Measurements from ENCODE around the gene PLCXD1.
"Not testable (repeated sequence)": the region's sequence is repeated elsewhere in the genome, so short reads cannot be mapped to it uniquely, and the experiment has no call there.

PLCXD1 gene

DNA sequence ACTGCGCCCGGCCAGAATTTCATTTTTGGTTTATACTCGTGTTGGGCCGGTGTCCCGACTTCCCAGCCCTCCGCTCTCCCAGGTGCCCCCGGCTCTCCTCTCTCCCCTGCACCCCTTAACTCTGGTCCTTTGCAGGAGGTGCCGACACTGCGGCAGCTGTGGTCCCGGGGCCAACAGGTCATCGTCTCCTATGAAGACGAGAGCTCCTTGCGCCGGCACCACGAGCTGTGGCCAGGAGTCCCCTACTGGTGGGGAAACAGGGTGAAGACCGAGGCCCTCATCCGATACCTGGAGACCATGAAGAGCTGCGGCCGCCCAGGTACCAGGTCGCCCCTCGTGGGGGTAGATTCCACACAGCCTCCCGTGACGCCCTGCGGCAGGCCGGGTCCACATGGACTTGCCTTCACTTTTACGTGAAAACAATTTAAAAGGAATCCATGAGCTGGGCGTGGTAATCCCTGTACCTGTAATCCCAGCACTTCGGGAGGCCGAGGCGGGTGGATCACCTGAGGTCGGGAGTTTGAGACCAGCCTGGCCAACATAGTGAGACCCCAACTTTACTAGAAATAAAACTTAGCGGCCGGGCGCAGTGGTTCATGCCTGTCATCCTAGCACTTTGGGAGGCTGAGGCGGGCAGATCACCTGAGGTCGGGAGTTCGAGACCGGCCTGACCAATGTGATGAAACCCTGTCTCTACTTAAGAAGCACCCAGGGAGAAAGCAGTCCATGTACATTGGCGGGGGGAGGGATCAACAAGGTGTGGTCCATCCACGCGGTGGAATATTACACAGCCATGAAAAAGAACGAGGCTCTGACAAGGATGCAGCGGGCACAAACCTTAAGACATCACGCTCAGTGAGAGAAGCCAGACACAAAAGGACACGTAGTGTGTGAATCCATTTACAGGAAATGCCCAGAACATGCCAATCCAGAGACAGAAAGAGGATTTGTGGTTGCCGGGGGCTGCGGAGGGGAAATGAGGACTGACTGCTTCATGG lies 12.0 kb downstream of the PLCXD1 start:
- no peak for FAIRE-seq

DNA sequence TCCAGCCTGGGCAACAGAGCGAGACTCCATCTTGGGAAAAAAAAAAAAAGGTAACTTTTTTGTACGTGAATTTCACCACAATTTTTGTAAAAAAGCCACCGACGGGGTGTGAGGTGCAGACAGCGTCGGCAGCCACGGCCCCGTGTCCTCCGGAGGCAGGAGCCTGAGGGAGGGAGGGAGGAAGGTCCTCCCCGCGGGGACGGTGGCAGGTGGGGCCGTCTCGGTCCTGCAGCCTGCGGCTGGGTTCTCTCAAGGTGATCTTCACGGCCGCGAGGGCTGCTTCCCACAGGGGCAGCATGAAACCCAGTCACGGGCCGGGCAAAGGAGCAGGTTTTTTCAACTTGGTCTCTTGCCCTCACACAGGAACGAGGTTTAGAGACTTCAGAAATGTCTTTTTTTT lies 14.0 kb downstream of the PLCXD1 start:
- no peak for FAIRE-seq

DNA sequence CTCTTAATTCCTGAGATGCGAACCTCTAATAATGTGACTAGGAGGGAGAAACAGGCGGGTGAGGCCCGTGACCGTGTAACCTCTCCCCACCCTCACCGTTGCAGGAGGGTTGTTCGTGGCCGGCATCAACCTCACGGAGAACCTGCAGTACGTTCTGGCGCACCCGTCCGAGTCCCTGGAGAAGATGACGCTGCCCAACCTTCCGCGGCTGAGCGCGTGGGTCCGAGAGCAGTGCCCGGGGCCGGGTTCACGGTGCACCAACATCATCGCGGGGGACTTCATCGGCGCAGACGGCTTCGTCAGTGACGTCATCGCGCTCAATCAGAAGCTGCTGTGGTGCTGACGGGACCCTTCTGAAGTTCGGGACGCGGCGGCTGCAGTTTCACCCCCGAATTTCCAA lies 17.8 kb downstream of the PLCXD1 start:
- FAIRE-seq: no peak

DNA sequence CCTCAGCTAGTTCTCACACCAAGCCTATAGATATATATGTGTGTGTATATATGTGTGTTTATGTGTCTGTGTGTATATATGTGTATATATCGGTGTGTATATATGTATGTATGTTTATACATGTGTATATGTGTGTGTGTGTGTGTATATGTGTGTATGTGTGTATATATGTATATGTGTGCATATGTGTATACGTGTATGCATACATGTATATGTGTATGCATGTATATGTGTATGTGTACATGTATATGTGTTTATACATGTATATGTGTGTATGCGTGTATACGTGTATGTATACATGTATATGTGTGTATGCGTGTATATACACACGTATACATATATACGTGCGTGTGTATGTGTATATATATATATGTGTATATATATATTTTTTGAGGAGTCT lies 19.2 kb downstream of the PLCXD1 start:
- FAIRE-seq: no peak

DNA sequence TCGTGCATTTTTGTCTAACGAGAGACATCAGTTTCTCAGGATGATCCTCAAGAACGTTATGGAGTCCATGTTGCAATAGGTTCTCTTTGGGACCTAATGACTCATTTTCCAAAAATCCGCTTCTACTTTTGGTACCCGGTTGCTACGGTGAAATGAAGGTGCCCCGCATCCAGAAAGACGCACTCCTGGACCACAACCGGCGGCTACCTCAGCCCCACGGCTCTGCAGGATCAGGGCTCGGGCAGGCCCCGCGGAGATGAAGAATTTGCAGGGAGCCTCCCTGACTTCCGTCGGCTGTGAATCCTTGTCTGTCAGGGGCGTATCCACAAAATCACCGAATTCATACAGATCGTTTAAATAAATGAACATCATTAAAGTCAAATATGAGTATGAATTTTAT lies 21.8 kb downstream of the PLCXD1 start:
- no peak for FAIRE-seq

DNA sequence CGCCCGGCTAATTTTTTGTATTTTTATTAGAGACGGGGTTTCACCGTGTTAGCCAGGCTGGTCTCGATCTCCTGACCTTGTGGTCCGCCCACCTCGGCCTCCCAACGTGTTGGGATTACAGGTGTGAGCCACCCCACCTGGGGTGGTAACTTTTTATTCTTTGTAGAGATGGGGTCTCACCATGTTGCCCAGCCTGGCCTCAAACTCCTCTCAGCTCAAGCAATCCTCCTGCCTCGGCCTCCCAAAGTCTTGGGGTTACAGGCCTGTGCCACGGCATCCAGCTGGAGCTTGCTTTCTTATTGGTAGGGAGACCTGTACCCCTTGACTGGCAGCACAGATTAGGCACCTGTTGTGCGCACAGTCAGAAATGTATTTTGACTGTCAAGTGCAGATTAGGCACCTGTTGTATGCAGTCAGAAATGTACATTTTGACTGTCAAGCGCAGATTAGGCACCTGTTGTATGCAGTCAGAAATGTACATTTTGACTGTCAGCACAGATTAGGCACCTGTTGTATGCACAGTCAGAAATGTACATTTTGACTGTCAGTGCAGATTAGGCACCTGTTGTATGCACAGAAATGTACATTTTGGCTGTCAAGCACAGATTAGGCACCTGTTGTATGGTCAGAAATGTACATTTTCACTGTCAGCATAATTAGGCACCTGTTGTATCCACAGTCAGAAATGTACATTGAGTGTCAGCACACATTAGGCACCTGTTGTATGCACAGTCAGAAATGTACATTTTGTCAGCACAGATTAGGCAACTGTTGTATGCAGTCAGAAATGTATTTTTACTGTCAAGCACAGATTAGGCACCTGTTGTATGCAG lies 24.8 kb downstream of the PLCXD1 start:
- FAIRE-seq: not testable (repeated sequence)

DNA sequence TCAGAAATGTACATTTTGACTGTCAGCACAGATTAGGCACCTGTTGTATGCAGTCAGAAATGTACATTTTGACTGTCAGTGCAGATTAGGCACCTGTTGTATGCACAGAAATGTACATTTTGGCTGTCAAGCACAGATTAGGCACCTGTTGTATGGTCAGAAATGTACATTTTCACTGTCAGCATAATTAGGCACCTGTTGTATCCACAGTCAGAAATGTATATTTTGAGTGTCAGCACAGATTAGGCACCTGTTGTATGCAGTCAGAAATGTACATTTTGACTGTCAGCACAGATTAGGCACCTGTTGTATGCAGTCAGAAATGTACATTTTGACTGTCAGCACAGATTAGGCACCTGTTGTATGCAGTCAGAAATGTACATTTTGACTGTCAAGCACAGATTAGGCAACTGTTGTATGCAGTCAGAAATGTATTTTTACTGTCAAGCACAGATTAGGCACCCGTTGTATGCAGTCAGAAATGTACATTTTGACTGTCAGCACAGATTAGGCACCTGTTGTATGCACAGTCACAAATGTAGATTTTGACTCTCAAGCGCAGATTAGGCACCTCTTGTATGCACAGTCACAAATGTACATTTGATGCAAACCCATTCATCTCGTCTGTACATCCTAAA lies 25.6 kb downstream of the PLCXD1 start:
- FAIRE-seq: not testable (repeated sequence)

DNA sequence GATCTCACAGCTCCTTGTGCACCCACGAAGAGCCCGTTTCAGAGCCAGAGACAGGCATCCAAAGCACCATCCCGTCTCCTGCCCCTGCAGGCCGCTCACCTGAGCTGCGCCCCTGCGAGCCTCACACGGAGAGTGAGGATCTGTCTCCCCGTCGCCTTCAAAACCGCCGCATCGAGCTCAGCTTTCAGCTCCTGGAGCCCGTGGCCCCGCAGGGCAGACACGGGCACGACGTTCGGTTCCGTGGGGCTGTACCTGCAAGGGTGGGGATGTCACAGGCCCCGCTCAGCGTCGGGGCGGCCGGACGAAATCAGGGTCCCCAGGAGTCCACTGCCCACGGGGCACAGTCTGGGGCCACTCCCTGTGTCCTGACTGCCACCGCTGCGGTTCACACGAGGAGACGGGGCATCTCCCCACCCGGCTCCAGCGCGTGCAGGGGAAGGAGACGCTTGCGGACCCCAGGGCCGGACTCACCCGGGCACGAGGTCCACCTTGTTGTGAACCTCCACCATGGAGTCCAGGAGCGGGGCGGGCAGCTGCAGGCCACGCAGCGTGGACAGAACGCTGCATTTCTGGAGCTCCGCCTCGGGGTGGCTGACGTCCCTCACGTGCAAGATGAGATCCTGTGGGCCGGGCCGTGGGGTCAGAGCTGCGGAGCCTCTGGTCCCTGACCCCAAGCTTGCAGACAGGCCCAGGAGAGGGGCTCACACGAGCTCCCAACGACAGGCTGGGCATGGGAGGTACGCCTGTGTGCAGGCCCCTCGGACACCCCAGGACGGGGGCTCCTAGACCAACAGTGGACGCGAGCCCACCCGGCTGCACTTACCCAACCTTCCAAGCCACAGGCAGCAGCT lies 26.3 kb downstream of the PLCXD1 start:
- no peak for FAIRE-seq

DNA sequence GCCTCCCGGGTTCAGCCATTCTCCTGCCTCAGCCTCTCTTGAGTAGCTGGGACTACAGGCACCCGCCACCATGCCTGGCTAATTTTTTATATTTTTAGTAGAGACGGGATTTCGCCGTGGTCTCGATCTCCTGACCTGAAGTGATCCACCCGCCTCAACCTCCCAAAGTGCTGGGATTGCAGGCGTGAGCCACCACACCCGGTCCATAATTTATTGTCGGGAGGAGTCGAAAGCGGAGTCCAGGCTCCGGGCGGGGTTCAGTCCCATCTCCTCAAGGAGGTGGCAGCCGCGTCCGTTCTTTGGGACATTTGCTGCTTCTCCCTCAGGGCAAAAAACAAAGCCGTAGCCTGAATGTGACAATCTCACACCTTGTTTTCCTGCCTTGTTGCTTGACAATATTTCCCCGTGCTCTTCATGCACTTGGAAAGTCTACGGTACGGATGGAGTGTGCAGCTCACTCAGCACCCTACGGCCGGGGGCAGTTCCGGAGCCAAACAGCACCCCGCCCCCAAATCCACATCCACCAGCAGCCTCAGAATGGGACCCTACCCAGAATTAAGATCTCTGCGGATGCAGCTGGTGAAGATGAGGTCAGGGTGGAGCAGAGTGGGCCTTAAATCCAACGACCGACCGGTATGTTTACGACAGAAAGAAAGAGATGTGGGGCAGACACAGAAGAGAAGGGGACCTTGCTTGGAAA lies 27.8 kb downstream of the PLCXD1 start:
- FAIRE-seq: no peak

DNA sequence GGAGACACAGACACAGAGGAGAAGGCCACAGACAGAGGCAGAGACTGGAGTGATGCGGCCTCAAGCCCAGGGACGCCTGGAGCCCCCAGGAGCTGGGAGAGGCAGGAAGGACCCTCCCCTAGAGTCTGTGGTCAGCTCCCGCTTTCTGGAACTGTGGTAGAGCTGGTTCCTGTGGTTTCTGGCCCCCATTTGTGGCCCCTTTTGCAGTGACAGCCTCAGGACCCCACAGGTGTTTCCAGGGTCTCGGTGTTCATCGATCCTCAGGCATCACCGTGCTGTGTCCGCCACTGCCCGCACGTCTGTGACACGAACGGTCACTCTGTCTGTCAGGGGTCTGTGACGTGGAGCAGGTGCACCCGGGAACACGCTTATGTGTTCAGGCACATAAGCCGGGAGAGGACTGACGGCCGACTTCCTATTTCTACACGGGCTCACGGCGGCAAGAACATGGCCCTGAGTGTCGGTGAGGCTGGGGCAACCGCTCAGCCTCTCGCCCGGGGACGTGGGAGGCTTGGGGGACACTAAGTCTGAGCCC lies 29.5 kb downstream of the PLCXD1 start:
- no peak for FAIRE-seq

DNA sequence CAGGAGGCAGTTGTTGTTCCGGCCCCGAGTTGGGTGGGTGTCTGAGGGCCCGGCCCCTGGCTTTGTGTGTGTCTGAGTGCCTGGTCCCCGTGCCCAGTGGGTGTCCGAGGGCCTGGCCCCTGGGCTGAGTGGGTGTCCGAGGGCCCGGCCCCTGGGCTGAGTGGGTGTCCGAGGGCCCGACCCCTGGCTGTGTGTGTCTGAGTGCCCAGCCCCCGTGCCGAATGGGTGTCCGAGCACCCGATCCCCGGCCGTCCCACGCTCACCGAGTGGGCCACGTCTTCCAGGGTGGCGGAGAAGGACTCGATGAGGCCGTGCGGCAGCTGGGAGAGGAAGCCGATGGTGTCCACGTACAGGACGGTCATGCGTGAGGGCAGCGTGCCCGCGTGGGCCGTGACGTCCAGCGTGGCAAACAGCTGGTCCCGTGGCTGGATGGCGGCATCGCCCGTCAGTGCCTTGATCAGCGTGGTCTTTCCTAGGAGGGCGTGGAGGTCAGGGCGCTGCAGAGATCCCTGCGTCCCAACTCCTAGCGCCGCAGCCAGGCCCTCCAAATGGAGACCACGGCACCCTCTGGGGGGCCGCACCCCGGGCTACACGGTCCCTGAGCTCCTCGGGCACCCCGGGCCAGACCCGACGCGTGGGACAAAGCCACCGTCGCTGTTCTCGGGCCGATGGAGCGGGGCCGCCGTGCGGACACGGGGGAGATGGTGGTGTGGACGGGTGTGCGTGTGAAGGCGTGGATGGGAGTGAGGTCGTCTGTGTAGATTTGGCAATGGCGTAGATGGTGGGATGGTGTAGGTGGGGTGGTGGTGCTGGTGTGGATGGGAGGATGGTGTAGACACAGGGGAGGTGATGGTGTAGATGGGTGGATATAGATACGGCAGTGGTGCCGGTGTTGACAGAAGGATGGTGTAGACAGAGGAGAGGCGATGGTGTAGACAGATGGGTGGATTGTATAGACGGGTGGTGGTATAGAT lies 30.3 kb downstream of the PLCXD1 start:
- FAIRE-seq: no peak

DNA sequence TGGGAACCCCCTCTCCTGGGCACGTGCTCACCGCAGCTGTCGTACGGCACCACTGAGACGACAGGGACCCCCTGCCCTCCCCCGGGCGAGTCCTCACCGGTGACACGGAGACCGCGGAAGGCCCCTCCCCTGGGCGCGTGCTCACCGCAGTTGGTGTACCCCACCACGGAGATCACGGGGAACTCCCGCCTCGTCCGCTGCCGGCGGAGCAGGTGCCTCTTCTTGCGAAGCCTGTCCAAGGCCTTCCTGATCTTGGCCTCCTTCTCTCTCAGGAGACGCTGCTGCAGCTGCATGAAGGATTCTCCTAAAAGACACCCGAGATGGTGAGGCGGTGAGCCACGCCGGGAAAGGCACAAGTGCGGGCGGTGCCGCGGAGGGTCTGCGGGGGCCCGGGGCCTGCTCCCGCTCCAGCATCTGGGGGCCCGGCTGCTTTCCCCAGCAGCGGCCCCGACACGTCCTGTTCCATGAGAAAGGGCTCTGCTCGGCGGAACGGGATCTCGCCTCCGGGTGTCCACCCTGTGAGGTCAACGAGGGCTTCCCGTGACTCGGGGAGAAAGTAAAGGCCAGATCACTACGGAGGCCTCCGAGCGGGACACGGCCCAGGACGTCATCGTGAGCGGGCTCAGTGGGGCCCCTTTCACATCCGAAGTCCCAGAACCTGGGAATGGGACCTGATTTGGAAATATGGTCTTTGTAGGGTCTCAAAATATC lies 31.6 kb downstream of the PLCXD1 start:
- no peak for FAIRE-seq

DNA sequence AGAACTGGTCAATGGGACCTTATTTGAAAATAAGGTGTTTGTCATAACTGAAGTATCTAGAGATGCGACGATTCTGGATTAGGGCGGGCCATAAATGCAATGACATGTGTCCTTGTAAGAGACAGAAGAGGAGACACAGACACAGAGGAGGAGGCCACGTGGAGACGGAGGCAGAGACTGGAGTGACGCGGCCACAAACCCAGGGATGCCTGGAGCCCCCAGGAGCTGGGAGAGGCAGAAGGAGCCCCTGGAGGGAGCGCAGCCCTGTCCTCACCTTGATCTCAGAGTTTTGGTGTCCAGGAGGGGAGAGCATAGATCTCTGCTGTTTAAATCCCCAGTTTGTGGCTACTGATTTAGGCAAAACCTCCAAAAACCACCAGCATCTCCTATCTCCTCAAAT lies 32.4 kb downstream of the PLCXD1 start:
- no peak for FAIRE-seq

DNA sequence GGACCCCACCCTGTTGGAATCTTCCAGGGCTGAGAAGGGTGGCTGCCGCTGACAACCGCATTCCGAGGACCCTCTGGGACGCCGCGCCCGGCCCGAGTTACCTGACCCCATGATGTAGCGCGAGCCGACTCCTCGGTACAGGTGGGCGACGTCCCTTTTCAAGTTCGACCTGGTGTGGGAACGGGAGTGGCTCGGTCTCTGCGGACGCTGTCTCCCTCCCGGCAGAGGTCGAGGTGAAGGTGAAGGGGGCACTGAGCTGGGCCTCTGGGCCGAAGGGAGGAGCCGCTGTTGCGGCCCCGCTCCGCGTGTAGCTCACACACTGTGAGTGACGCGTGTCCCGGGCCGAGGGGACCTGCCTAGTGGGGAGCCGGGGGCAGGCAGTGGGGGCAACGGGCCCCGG lies 32.9 kb downstream of the PLCXD1 start:
- FAIRE-seq: no peak

DNA sequence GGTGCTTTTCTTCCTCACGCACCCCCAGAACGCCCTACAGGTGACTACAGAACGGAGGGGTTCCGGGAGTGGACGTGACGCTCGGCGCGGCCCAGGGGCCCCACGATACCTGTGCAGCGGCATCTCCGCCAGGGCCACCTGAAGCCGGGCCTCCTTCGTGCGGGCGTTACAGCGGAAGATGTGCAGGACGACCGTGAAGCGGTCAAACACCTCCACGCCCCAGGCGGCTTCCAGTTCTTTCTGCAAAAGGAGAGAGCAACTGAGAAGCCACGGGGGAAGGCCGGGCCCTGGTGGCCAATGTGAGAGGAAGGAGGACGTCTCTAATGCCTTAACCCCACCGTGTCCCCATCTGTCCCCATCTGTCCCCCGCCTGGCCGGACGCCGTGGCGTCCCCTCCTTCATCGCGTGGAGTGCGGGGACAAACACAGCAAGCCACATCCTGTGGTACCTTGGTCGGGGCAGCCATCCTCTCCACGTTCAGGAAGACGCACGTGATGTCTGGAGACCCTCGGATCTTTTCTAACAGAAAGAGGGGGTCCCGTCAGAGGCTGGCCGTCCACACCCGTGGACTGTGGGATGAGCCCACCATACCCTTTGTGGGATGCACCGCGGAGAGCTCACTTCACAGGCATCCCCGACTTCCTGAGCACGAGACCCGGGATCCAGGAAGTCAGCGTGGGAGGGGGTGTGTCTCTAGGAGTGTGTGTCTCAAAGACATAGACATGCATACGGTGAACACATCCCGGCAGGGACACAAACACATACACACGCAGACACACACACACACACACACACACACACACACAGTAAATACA lies 33.8 kb downstream of the PLCXD1 start:
- FAIRE-seq: no peak

DNA sequence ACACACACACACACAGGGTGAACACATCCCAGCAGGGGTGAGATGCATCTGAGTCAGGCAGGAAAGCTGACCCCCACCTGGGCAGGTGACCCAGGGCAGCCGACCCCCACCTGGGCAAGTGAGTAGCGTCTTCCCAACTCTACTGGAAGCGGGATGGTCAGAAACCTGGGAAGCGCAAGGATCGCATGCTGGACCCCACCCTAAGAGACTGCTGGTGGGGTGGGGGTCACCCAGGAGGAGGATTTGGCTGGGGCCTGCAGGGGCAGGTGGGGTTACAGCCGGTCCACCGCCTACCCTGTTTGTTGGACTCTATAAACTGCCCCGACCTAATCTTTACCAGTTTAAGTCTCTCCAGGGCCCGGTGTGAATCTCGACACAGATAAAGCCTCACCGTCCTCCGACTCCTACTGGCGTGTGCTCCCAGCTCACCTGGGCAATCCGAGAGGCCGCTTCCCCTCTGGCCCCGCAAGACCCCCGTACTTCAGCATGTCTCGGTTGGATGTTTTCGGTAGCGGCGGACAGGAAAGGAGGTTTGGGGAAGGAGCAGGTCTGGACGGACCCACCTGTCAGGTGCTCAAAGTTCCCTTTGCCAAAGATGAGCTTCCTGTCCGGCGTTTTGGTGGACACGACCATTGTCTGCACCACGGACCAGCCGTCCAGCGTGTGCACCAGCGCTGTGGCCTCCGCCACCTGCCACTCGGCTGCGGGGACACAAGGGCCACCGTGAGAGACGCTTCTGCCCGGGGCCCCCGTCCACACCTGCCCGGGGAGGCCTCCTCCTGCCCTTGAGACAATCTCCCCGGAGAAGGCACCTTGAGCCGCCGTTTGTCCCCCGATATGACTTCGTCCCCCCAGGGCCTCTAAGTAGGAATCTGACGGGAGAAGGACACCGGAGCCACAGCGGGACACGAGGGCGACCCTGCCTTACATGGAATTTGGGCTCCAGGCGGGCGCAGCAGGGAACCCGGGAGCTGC lies 35.5 kb downstream of the PLCXD1 start:
- FAIRE-seq: no peak

DNA sequence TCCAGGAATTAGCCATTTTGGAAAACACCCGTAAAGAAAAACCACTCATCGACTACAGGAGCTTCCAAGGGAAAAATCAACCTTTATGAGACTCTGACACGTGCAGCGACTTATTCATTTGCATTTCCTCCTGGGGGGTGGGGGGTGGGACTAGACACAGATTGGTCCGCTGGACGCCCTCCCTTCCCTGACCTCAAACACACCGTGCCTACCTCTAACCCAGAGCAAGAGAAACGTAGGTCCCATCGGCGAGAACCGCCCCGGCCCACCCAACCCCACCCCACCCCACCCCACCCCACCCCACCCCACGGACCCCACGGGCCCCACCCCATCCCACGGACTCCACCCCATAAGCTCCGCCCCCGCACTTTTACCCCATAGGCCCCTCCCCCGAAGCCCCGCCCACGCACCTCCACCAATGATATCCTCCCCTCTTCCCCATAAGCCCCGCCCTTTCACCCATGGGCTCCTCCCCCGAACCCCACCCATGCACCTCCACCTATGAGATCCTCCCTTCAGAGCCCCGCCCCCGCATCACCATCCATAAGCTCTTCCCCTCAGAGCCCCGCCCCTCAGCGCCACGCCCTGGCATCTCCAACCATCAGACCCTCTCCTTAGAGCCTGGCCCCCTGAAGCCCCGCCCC lies 36.4 kb downstream of the PLCXD1 start:
- no peak for FAIRE-seq
